Measurements from ENCODE around the gene TREM1. TPM values are rescaled to one million over a fixed set of nuclear protein-coding genes. Genes with fewer than 3 reads are reported as not detected.

TREM1 gene
- total and polyA plus RNA-seq, 3 donors from 2014 or later = 0.16 to 1.4 (median 0.93) TPM

DNA sequence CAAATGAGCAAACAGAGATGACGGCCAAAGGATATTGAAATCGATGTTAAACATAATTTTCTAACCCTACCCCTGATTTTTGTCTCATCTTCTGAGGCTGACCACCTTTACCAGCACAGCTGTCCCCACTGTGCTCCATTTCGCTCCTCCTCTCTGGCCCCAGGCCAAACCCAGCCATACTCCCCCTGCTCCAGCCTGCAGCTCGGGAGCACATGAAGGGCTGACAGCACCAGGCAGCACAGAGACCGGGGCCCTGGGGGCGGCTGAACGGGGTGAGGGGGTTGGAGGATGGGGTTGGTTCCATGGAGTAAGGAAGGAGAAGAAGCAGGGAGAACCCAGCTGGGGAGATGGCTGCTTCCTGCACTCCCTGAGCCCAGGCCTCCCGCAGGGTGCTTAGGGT, 45.8 kb upstream of the TREM1 start:
- Histone ChIP-seq H3K4me3 (no peak overlapping the region), H3K36me3 (ENCODE audit: low read depth, missing control alignments) (no peaks in the 10 kb centered on the region), H3K27me3 (no peaks in the 10 kb centered on the region), H3K4me1 (no peaks in the 10 kb centered on the region), H3K27ac (no peak overlapping the region), H3K9me3 (no peaks in the 10 kb centered on the region)
- WGBS, 2 donors = 66 to 68% methylated on average over 8 of the region's 8 CpGs
- TF ChIP-seq CTCF (IDR thresholded peaks at IDR 0.05) (no peak), POLR2A (IDR thresholded peaks at IDR 0.05) (no peak)
- intact Hi-C loops (cut with DNase I; ENCODE audit: low total_unique reads) = no loop called here
- no peak for DNase-seq

- DNase-seq = no peak
- Histone ChIP-seq H3K27me3 (no peaks in the 10 kb centered on the region), H3K4me3 (no peak overlapping the region), H3K27ac (no peak overlapping the region), H3K9me3 (no peaks in the 10 kb centered on the region), H3K36me3 (ENCODE audit: low read depth, missing control alignments) (no peaks in the 10 kb centered on the region), H3K4me1 (no peaks in the 10 kb centered on the region)
- intact Hi-C loops (cut with DNase I; ENCODE audit: low total_unique reads) = no loop called here
- 92 to 93% methylated on average over 11 of the region's 11 CpGs for WGBS, 2 donors
- TF ChIP-seq CTCF (IDR thresholded peaks at IDR 0.05) (no peak), POLR2A (IDR thresholded peaks at IDR 0.05) (no peak)
Observed at GRCh38 chr6:41331401-41332150, 45.1 kb upstream of the TREM1 start.

DNA sequence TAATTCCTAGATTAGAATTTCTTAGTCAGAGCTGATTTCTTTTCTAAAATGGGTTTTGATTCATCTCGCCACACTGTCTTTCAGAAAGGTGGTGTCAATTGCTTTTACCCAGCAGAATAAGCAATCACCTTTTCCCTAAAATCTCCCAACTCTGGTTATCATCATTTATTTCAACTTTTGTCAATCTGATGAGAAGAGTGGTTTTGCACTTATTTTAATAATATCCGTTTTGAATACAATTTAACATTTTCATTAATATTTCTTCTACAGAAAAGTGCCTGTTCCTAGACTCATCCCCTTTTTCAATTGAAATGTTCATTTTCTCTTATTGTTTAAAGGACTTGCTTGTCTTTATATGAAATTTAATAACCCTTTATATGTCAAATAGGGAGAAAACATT, 40.7 kb upstream of the TREM1 start:
- Histone ChIP-seq H3K27me3 (no peaks in the 10 kb centered on the region), H3K4me1 (no peaks in the 10 kb centered on the region), H3K9me3 (no peaks in the 10 kb centered on the region), H3K4me3 (no peak overlapping the region), H3K36me3 (ENCODE audit: low read depth, missing control alignments) (no peaks in the 10 kb centered on the region), H3K27ac (no peak overlapping the region)
- intact Hi-C loops (cut with DNase I; ENCODE audit: low total_unique reads) = no loop called here
- no peak for TF ChIP-seq CTCF (IDR thresholded peaks at IDR 0.05)
- TF ChIP-seq POLR2A (IDR thresholded peaks at IDR 0.05) = no peak
- no peak for DNase-seq
- 78 to 88% methylated on average over 2 of the region's 2 CpGs for WGBS, 2 donors

DNA sequence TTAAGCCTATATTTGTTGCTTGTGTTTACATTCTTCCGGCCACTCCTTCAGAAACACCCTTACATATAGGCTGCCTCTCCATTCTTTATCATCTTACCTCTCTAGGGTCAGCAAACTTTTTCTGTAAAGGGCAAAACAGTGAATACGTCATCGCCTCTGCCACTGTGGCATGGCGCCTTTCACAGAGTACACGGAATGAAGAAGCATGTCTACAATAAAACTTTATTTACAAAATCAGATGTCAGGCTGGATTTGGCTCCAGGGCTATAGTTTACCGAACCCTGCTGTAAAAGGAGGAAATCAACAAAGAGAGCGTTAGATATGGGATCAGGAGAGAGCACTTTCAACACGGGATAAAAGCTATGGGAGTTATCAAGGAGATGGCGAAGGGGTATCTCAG, 39.6 kb upstream of the TREM1 start:
- TF ChIP-seq POLR2A (IDR thresholded peaks at IDR 0.05) = no peak
- no peak for TF ChIP-seq CTCF (IDR thresholded peaks at IDR 0.05)
- Histone ChIP-seq H3K27ac (no peak overlapping the region), H3K4me3 (no peak overlapping the region), H3K27me3 (no peaks in the 10 kb centered on the region), H3K4me1 (no peaks in the 10 kb centered on the region), H3K9me3 (no peaks in the 10 kb centered on the region), H3K36me3 (ENCODE audit: low read depth, missing control alignments) (no peaks in the 10 kb centered on the region)
- WGBS, 2 donors = 52 to 54% methylated on average over 9 of the region's 9 CpGs
- DNase-seq = no peak
- intact Hi-C loops (cut with DNase I; ENCODE audit: low total_unique reads) = no loop called here

Measured in testis (tissue), 3 donors.